Nucleus accumbens (tissue), 56 donors: ENCODE measurements around the gene ATG7.
A peak's percentile ranks its signal among the peaks of the same experiment; 100 is the strongest.
"Not testable (repeated sequence)": the region's sequence is repeated elsewhere in the genome, so short reads cannot be mapped to it uniquely, and the experiment has no call there.

Experiments
- DNase-seq, 56 donors: peaks; one replicate each; lab custom pipeline; 2025; lab: John Stamatoyannopoulos, UW

Gene ATG7

GRCh38 chr3:11452885-11453847 is 181.0 kb downstream of the ATG7 start:
- peak in 41 of 56 donors; percentile 7 to 74 (median 31) for DNase-seq

DNA sequence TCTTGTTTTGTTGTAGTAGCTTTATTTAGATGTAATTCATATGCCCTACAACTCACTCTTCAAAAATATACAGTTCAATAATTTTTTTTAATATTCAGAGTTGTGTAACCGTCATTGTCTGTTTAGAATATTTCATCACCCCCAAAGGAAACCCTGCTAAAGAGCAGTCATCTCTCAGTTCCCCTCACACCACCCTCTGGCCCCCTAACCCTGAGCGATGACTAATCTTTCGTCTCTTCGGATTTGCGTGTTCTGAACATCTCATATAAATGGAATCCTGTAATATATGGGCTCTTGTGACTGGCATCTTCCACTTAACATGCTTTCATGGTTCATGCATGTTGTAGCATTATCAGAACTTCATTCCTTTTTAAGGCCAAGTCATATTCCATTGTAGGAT is 183.8 kb downstream of the ATG7 start:
- DNase-seq: no peak

GRCh38 chr3:11457135-11457534 is 184.9 kb downstream of the ATG7 start:
- no peak for DNase-seq

- no peak for DNase-seq
These were observed 187.1 kb downstream of the ATG7 start for GRCh38 chr3:11459186-11459824.

DNA sequence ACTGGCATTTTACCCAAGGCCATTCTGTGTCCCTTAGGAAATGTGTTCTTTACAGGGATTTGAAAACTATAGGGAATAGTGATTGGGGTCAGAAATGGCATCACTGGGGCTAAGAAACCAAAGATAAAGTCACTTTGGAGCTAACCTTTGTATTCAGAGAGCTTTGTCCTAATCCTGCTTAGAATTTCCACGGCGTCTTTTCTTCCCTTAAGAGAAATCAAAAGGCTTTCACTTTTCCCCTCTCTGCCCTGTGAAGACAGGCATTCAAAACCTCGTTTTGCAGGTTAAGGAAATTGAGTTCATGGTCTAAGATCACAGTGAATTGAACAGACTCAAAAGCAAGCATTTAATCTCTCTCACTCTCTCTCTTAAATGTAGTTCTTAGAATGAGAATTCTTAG is 189.0 kb downstream of the ATG7 start:
- DNase-seq: no peak

DNA sequence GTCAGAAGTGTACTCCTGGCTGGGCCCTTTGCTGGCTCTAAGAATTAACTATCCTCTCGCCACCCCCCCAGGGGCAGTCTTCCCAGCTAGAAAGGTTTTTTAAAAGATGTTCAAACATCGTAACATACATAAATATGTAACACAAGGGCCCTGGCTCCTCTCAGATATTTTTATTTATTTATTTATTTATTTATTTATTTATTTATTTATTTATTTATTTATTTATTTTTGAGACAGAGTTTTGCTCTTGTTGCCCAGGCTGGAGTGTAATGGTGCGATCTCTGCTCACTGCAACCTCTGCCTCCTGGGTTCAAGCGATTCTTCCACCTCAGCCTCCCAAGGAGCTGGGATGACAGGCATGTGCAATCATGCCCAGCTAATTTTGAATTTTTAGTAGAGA is 190.5 kb downstream of the ATG7 start:
- not testable (repeated sequence) for DNase-seq

DNA sequence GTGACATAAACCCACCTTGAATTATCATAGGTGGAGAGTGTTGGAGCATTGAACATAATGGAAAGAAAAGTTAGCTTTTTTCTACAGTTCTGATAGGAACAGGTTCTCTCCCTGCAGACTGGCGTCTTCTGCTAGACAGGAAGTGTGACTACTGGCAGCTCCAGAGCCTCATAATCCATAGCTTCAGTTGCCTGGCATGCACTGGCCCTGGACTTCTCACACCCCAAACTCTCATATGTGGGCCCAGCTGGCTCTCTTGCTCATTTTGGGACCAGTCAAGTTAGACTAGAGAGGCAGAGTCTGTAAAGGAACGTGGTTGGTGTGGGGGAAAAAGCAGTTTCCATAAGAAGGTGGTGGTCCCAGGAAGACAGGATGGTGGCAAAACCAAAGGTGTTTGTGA is 191.4 kb downstream of the ATG7 start:
- DNase-seq: no peak

DNA sequence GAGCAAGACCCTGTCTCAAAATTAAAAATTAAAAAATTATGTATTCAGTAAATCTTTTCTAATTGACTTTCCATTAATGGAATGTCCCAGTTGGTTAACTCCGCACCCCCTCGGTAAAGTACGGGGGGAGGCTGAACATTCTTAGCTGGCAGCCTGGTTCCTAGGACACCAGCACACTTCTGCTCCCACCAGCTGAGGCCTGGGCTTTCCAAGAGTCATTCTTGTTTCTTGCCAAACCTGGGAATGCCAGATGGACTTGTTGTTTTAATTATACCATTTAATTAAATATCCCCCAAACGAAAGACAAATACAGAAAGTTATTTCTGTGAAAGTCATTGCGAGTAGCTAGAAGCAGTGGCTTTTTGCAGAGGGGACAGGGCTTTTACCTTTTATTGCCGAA is 192.2 kb downstream of the ATG7 start:
- peak in 10 of 56 donors; percentile 3 to 30 (median 12) for DNase-seq

- DNase-seq: peak in 2 of 56 donors; percentile 10 to 27
These were observed 193.8 kb downstream of the ATG7 start for GRCh38 chr3:11465744-11466616.

GRCh38 chr3:11467875-11468274 is 195.7 kb downstream of the ATG7 start:
- no peak for DNase-seq

- no peak for DNase-seq
These were observed 198.0 kb downstream of the ATG7 start for GRCh38 chr3:11470031-11470853.

DNA sequence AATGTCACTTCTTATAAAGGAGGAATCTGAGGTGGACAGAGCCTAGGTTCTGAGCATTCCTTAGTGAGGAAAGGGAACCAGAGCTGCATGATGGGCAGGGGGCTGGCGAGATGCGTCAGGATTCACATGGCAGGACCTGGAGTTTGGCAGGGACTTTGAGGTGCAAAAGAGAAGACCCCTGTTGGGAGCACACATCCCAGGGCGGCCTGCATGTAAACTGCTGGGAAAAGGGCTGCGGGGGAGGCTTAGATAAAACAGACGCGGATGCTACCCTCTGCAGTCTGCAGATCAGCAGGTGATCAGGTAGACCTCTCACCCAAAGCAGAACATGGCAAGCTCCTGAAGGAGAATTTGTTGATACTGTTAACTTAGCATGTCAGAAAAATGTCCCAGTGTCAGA is 203.1 kb downstream of the ATG7 start:
- DNase-seq: no peak

- DNase-seq: no peak
These were observed 204.5 kb downstream of the ATG7 start for GRCh38 chr3:11476735-11477144.

DNA sequence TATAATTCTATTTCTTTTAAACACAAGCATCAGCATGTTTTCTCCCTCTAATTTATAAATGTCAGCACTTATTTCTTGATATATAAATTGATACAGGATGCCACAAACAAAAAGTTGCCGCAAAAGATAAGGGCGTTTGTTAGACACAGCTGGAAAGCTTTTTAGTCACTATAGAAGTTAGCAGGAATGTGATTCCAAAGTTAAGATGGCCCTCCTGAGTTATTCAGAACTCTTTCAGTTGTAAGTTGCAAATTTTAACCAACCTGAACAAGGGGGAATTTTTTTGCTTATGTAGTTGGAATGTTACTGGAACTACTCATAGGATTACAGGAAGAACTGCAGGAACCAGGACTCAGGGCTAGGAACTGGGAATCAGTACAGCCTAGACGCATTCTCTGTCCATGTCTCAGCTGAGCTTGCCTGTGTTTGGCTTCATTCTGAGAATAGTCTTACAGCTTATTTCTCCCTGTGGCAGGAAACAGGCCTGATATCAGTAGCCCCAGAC is 205.3 kb downstream of the ATG7 start:
- DNase-seq: no peak

DNA sequence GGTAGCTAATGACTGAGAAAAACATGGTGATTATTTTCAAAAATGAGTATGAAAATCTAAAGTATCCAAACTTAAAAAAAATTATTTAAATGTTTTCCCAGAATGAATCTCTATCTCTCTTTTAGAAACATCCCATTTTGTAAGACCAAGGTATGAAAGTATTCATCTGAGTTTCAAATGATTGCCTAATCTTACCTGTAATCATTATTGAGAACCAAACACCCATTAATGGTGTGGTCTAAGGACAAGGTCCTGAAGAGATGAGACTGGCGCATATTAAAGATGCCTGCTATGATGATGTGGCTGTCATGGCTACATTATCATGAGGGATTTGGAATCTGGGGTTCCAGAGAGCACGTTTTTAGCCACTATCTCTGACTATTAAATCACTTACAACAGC is 206.0 kb downstream of the ATG7 start:
- no peak for DNase-seq

DNA sequence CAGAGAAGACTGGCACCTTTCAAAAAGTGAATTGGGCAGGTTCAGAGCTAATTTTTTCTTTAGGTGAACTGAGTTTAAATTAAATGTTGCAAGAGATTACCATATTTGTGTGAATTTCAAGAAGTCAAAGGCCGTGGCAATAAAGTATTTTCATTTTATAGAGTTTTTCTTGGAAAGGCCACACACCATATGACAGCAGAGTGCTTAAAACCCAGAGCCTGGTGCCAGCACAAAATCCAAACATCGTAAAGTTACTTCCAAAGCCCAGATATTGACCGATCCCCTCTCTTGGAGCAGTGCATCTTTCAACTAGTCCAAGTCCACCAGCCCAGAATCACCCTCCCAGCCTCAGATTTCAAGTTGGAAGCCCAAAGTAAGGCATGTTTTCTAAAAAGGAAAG is 207.0 kb downstream of the ATG7 start:
- no peak for DNase-seq

- no peak for DNase-seq
These were observed 208.6 kb downstream of the ATG7 start for GRCh38 chr3:11480663-11481298.

DNA sequence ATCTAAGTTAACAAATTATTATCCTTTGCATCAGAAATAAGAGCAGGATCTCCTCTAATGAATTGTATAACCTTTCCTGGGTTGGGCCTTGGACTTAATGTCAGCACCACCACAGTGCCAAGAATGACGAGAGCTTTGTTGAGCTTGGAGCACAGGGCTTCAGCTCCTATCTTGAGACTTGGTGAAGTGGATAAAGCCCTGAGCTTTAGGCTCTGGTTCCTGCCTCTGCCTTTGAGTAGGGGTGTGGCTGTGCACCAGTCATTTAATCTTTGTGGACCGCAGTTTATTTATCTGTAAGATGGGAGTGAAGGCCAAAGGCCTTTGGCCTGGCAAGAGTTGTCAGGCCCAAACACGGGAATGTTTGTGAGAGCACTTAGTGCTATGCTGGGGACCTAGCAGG is 209.4 kb downstream of the ATG7 start:
- no peak for DNase-seq

DNA sequence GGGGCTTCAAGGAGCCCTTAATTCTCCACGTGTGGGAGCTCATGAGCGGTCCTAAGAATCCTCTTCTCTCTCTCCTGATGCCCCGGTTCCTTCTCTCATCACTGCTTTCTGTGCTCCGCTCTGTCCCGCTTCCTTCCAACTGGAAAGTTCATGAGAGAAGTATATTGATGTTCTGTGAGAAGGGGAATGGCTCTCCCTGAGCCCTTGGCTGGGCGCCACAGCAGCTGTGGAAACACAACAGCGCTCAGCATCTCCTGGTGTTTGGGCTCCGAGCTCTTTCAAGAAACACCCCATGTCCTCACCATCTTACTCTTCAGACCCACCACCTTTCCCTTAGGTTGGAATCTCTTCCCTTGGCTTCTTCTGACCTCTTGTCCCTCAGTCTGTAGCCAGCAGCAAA is 209.8 kb downstream of the ATG7 start:
- DNase-seq: peak in 42 of 56 donors; percentile 6 to 79 (median 30)
